Retinal pigment epithelial cell (primary cell): ENCODE results near the gene SF3A1.
A peak's percentile ranks its signal among the peaks of the same experiment; 100 is the strongest.

ENCODE experiments used
- DNase-seq: peaks from one replicate; pipeline ENCODE4 v3.0.0-alpha.2; 2010; ENCODE audit warnings: low read depth
- H3K4me3 ChIP-seq: 2 replicates; pipeline ENCODE4 v1.5.1; 2011; ENCODE audit warnings: mild to moderate bottlenecking, low read length, control low read depth, moderate library complexity
- CTCF ChIP-seq: conservative IDR thresholded peaks from 2 replicates; pipeline ENCODE4 v1.5.1; 2011; ENCODE audit warnings: low read depth, low read length, control low read depth, inconsistent platforms

Gene SF3A1

GRCh38 chr22:30361916-30362650 lies 5.4 kb upstream of the SF3A1 start:
- DNase-seq, result no peak
- no peak overlapping the region for H3K4me3 ChIP-seq
- no peak for TF ChIP-seq CTCF

- DNase-seq, result no peak
- no peak overlapping the region for H3K4me3 ChIP-seq
- no peak for TF ChIP-seq CTCF
These were observed 1.8 kb upstream of the SF3A1 start for GRCh38 chr22:30358541-30358940.

GRCh38 chr22:30357650-30358215 lies 1.0 kb upstream of the SF3A1 start:
- TF ChIP-seq CTCF, result no peak
- no peak for DNase-seq
- H3K4me3 ChIP-seq, result peak overlapping the region; percentile 94

- DNase-seq, result no peak
- no peak for TF ChIP-seq CTCF
- H3K4me3 ChIP-seq, result peak overlapping the region; percentile 94
These were observed 509 bp upstream of the SF3A1 start for GRCh38 chr22:30357236-30357570.

GRCh38 chr22:30354644-30355043 lies 2.0 kb downstream of the SF3A1 start:
- peak; percentile 5 for DNase-seq
- no peak for TF ChIP-seq CTCF
- no peak overlapping the region for H3K4me3 ChIP-seq

GRCh38 chr22:30351226-30351625 lies 5.5 kb downstream of the SF3A1 start:
- TF ChIP-seq CTCF, result no peak
- DNase-seq, result no peak
- no peak overlapping the region for H3K4me3 ChIP-seq

- H3K4me3 ChIP-seq, result no peak overlapping the region
- no peak for TF ChIP-seq CTCF
- DNase-seq, result no peak
These were observed 7.9 kb downstream of the SF3A1 start for GRCh38 chr22:30348809-30349208.
